Natural killer cell (primary cell): ENCODE results near the gene ZNF189. TPM values are rescaled to one million over a fixed set of nuclear protein-coding genes. Genes with fewer than 3 reads are reported as not detected.
A peak's percentile ranks its signal among the peaks of the same experiment; 100 is the strongest.

Experiments used
- ATAC-seq, 3 donors: fragments of 150-1000 bp in 2 of 3; fragments of 200-7000 bp in 1 of 3; cut with Tn5 transposase; 1 replicate in 1 of 3; 2 replicates in 2 of 3; pipeline ENCODE4 v1.10.0; 2021; ENCODE audit warnings: mild to moderate bottlenecking in 2 of 3, moderate library complexity in 2 of 3
- DNase-seq, 2 donors: peaks; one replicate each; pipeline versions ENCODE4 v3.0.0 to v3.0.0-alpha.2; 2013 to 2021; ENCODE audit warnings: mixed read lengths in 1 of 2
- H3K27ac ChIP-seq: one replicate; pipeline ENCODE4 v1.5.1; 2013; ENCODE audit warnings: mild to moderate bottlenecking, low read length
- H3K27me3 ChIP-seq: one replicate; pipeline ENCODE4 v1.6.1; 2013; ENCODE audit warnings: low read length; ENCODE audit not compliant: control insufficient read depth, insufficient read depth
- H3K36me3 ChIP-seq: one replicate; pipeline ENCODE4 v1.6.1; 2013; ENCODE audit warnings: low read length; ENCODE audit not compliant: control insufficient read depth, insufficient read depth
- H3K4me1 ChIP-seq: one replicate; pipeline ENCODE4 v1.6.1; 2013; ENCODE audit warnings: low read length; ENCODE audit not compliant: control insufficient read depth, insufficient read depth
- H3K4me3 ChIP-seq: one replicate; pipeline ENCODE4 v1.5.1; 2013; ENCODE audit warnings: low read length
- H3K9me3 ChIP-seq: one replicate; pipeline ENCODE4 v1.6.1; 2013; ENCODE audit warnings: low read length; ENCODE audit not compliant: control insufficient read depth, insufficient read depth
- H3K27ac Mint-ChIP-seq, 2 donors: one replicate each; pipeline ENCODE4 v1.8.0; 2022; ENCODE audit warnings: mild to moderate bottlenecking in 2 of 2, mixed read lengths in 2 of 2, moderate library complexity in 1 of 2
- H3K27me3 Mint-ChIP-seq, 2 donors: one replicate each; pipeline ENCODE4 v1.8.0; 2022; ENCODE audit warnings: low read depth in 2 of 2, mixed read lengths in 2 of 2
- H3K36me3 Mint-ChIP-seq: one replicate; pipeline ENCODE4 v1.8.0; 2022; ENCODE audit warnings: mixed read lengths
- H3K4me1 Mint-ChIP-seq, 2 donors: one replicate each; pipeline ENCODE4 v1.8.0; 2022; ENCODE audit warnings: mixed read lengths in 2 of 2
- H3K4me3 Mint-ChIP-seq: one replicate; pipeline ENCODE4 v1.8.0; 2022; ENCODE audit warnings: mild to moderate bottlenecking, moderate library complexity, mixed read lengths
- H3K9me3 Mint-ChIP-seq, 2 donors: one replicate each; pipeline ENCODE4 v1.8.0; 2022; ENCODE audit warnings: mixed read lengths in 2 of 2
- WGBS: methylation state at CpG from one replicate; pipeline ENCODE4 v1.1.7; 2013; ENCODE audit warnings: missing lambda C conversion rate; ENCODE audit not compliant: insufficient coverage; 5-methylcytosine and 5-hydroxymethylcytosine counted together
- intact Hi-C: fragments of 100-400 bp; cut with micrococcal nuclease; formaldehyde crosslinking; loops from one replicate; pipeline ENCODE4 v1.14.2; 2022
- total RNA-seq, 4 donors: library from RNA; stranded (reverse); fragments of 120-200 nt in 1 of 4; gene quantifications; one replicate each; pipeline versions ENCODE4 v1.2.3 to v1.2.4, GENCODE V29; 2013 to 2022
- TF ChIP-seq, protein P1 (sequence below): fragments of 200-600 bp; IDR thresholded peaks from one replicate; pipeline ENCODE4 v1.8.0; 2022; ENCODE audit warnings: antibody characterized with exemption

ZNF189 gene
- total RNA-seq, 3 donors from 2014 or later (not counting 1 experiment from before 2014, with no cell fraction given) = 6.7 to 11.3 (median 8.7) TPM

DNA sequence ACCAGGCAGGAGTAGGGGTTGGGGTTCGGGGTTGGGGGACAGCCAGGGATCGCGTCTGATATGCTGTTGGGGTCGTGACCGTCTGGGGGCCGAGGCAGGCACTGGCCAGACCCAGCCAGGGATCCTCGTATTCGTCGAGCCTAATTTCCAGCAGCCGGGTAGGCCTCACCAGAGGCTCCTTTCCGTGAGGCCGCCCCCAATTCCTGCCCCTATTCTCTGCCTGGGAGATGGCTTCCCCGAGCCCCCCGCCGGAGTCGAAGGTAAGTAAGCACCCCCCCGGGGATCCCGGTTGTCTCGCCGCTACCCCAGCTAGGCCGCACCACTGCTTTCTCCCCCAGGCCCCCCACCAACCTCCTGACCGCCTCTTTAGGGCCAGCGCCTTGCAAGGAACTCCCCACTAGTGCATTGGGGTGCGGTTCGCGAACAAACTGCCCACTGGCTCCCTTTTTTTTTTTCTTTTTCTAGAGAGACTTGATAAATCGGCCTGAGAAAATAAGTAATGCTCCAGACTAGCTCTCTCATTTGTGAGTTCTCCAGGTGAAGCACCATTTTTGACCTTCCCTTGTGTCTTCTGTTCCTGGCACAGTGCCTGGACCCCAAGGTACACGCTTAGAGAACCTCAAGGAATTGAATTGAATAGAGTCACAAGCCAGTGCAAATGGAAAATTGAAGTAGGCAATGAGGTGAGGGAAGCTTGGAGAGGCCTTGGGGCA is 435 bp downstream of the ZNF189 start:
- no peak for DNase-seq
- peaks cover 78% of the 10 kb centered on the region in 2 donors for H3K4me1 Mint-ChIP-seq
- Histone ChIP-seq H3K27me3 (no peaks in the 10 kb centered on the region), H3K36me3 (peaks cover 36% of the 10 kb centered on the region), H3K4me3 (peak overlapping the region; percentile 77), H3K4me1 (peaks cover 12% of the 10 kb centered on the region), H3K9me3 (no peaks in the 10 kb centered on the region), H3K27ac (peak overlapping the region; percentile 93)
- intact Hi-C loops = loop anchor here (1.0 kb wide), 1 partner anchor 134 kb away; the partner anchor contains the start of gene RNF20
- H3K4me3 Mint-ChIP-seq = peak overlapping the region; percentile 96
- peak overlapping the region; percentile 98 to 99 for H3K27ac Mint-ChIP-seq
- peaks cover 34% of the 10 kb centered on the region for H3K36me3 Mint-ChIP-seq
- WGBS = under 1% methylated on average over 28 of the region's 28 CpGs
- ATAC-seq = peak in 1 of 3 donors; percentile 0
- H3K9me3 Mint-ChIP-seq = peaks cover 2 to 3% of the 10 kb centered on the region in 2 donors
- TF ChIP-seq, protein P1, sequence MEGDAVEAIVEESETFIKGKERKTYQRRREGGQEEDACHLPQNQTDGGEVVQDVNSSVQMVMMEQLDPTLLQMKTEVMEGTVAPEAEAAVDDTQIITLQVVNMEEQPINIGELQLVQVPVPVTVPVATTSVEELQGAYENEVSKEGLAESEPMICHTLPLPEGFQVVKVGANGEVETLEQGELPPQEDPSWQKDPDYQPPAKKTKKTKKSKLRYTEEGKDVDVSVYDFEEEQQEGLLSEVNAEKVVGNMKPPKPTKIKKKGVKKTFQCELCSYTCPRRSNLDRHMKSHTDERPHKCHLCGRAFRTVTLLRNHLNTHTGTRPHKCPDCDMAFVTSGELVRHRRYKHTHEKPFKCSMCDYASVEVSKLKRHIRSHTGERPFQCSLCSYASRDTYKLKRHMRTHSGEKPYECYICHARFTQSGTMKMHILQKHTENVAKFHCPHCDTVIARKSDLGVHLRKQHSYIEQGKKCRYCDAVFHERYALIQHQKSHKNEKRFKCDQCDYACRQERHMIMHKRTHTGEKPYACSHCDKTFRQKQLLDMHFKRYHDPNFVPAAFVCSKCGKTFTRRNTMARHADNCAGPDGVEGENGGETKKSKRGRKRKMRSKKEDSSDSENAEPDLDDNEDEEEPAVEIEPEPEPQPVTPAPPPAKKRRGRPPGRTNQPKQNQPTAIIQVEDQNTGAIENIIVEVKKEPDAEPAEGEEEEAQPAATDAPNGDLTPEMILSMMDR = no peak
- H3K27me3 Mint-ChIP-seq = no peaks in the 10 kb centered on the region

DNA sequence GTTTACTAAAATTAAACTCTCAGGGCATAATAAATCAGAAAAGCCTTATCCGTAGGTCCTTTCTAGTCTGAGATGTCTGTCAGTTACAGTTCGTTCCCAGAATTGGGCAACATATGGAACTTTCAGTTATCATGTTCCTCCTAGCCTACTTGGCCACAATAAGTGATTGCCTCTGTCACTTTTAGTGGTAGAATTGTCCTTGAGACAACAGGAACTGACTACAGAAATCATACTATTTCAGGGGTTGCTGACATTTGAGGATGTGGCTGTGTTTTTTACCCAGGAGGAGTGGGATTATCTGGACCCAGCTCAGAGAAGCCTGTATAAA is 956 bp downstream of the ZNF189 start:
- peak overlapping the region; percentile 98 to 99 for H3K27ac Mint-ChIP-seq
- H3K9me3 Mint-ChIP-seq = peaks cover 2 to 3% of the 10 kb centered on the region in 2 donors
- no peak for ATAC-seq
- H3K4me1 Mint-ChIP-seq = peaks cover 73% of the 10 kb centered on the region in 2 donors
- TF ChIP-seq, protein P1 = no peak
- peaks cover 41% of the 10 kb centered on the region for H3K36me3 ChIP-seq
- no peaks in the 10 kb centered on the region for H3K27me3 Mint-ChIP-seq
- intact Hi-C loops = no loop called here
- H3K4me3 Mint-ChIP-seq = peak overlapping the region; percentile 96
- H3K9me3 ChIP-seq = no peaks in the 10 kb centered on the region
- H3K36me3 Mint-ChIP-seq = peaks cover 39% of the 10 kb centered on the region
- H3K4me1 ChIP-seq = peaks cover 12% of the 10 kb centered on the region
- peak overlapping the region; percentile 77 for H3K4me3 ChIP-seq
- DNase-seq = peak in 1 of 2 donors; percentile 8
- H3K27me3 ChIP-seq = no peaks in the 10 kb centered on the region
- 12% methylated on average over 2 of the region's 2 CpGs for WGBS
- no peak overlapping the region for H3K27ac ChIP-seq

DNA sequence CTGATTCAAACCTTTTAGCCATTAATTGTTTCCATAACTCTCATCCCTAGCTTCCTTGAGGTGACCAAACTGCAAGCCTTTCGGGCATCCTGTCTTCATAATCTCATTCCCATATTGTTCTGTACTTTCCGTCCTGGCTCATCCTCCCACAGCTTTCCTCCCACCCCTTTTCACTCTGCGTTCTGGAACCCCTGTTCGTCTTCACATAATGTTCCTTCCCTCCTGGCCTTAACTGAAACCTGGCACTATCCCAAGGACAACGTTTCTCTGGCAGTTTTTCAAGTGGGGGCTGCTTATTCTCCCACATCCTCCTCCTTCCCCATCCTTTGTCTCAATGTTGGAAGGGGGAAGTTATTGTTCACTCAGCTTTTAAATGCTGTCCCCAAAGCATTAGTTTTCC is 1.5 kb downstream of the ZNF189 start:
- TF ChIP-seq, protein P1 = no peak
- Mint-ChIP-seq H3K9me3 (peaks cover 3 to 5% of the 10 kb centered on the region in 2 donors), H3K27ac (peak overlapping the region; percentile 98 to 99), H3K4me1 (peaks cover 69 to 70% of the 10 kb centered on the region in 2 donors), H3K27me3 (no peaks in the 10 kb centered on the region), H3K36me3 (peaks cover 44% of the 10 kb centered on the region), H3K4me3 (peak overlapping the region; percentile 71)
- H3K4me1 ChIP-seq = peaks cover 12% of the 10 kb centered on the region
- intact Hi-C loops = no loop called here
- no peak overlapping the region for H3K27ac ChIP-seq
- WGBS = 70% methylated on average over 5 of the region's 5 CpGs
- no peak for DNase-seq
- ATAC-seq = no peak
- peaks cover 46% of the 10 kb centered on the region for H3K36me3 ChIP-seq
- H3K4me3 ChIP-seq = no peak overlapping the region
- H3K9me3 ChIP-seq = no peaks in the 10 kb centered on the region
- no peaks in the 10 kb centered on the region for H3K27me3 ChIP-seq
